ENCODE results near the gene FAM174C.
"Not testable (repeated sequence)": the region's sequence is repeated elsewhere in the genome, so short reads cannot be mapped to it uniquely, and the experiment has no call there.

Gene FAM174C

DNA sequence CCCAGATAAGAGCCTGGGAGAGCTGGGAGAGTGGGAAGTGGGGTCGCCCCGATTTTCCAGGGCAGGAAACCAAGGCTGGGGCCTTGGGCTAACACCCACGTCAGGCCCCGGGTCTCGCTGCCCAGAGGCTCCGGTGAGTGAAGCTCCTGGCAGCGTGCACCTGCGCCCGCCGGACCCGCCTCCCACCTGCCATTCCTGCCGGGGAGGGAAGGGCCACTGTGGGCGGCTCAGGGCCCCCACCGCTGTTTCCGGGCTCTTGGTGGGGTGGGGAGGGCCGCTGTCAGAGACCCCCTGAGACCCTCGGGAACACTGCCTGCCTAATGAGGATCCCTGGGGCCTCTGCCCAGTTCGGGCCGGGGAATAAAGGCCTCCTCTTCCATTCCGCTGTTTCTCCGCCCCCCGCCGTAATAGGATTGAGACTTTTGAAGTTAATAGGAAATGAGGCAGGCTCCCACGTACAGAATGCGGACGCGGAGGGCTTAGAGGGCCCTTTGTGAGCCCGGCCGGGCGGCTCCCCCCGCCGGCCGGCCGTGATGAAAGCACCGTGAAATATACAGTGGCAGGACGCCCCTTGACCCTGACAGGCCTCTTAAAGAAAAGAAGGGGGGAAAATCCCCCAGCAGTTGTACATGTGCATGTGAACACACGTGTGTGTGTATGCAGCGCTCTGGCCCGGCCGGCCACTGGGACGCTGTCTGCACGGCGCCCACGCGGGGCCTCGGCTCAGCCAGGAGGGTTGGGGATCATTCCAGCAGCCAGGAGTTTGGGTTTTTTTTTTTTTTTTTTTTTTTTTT, 43.5 kb downstream of the FAM174C start:
- DNase-seq (ENCODE audit: low read depth in 2 of 2), result no peak

DNA sequence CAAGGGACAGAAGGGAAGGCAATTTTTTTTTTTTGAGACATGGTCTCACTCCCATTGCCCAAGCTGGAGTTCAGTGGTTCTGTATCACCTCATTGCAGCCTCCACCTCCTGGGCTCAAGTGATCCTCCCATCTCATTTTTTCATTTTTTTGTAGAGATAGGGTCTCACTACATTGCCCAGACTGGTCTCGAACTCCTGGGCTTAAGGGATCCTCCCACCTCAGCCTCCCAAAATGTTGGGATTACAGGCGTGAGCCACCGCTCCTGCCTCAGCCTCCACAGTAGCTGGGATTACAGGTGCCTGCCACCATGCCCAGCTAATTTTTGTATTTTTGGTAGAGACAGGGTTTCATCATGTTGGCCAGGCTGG, 44.9 kb downstream of the FAM174C start:
- not testable (repeated sequence) for DNase-seq (ENCODE audit: low read depth in 2 of 2)

DNA sequence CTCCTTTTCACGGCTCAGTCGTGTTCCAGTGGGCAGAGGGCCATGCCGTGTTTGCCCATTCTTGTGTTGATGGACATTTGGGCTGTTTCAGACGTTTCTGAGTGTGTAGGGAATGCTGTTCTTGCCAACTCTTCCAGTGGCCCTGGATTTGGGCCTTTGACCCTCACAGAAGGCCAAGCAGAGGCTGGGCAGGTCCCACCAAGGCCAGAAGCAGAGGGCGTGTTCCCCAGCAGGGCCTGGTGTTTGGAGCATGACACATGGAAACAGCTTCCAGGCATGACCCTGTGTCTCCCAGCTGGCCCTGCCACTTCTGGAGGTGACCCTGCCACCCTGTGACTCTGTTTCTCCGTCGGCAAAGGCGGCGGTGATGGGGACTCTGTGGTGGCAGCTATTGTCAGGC, 46.2 kb downstream of the FAM174C start:
- no peak for DNase-seq (ENCODE audit: low read depth in 2 of 2)

DNA sequence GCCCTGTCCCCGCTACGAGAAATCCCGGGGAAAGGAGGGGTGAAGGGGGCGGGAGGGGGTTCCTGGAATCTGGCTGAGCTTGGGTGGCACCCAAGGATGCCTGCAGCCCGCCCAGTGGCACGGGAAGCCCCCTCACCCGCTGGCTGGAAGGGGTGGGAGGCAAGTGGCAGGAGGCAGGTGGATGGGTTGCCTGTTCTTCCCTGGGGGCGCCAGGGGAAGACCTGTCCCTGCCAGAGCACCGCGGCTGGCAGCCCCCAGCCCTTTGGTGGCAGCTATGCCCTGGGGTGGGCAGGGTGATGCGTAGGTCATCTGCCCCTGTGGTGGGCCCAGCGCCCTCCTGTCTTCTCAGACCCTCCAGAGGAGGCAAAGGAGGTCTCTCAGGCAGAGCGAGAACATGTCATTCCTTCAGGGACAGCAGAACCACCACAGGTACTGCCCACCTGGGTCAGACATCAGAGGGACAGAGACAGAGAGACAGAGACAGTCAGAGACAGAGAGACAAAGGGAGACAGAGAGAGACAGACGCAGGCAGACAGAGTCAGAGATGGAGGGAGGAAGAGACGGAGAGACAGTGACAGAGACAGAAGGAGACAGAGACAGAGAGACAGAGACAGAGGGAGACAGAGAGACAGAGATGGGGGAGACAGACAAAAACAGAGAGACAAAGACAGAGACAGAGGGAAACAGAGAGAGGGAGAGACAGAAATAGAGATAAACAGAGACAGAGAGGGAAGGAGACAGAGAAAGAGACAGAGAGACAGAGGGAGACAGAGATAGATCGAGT, 47.1 kb downstream of the FAM174C start:
- DNase-seq (ENCODE audit: low read depth in 2 of 2), result no peak

DNA sequence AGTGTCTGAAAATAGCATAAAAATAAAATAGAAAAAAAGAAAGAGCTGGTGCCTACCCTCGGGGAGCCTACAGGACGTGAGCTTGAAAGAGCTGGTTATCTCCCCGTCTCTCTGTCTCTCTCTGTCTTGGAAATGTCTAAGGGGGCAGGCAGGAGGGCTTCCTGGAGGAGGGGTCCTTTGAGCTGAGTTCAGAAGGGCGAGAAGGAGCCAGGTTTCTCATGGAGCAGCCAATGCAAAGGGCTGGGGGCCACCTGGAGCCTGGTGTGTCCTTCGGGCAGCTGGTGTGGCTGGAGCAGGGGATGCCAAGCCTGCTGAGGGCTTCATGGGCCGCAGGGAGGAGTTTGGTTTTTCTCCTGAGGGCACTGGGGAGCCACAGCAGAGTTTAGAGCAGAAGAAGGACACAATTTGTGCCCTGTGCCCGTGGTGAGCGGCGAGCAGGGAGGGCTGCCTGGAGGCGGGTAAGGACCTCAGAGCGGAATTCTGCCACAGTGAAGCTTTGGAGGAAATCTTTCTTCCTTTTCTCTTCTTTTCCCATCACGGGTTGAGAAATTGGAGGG, 49.0 kb downstream of the FAM174C start:
- no peak for DNase-seq (ENCODE audit: low read depth in 2 of 2)

DNA sequence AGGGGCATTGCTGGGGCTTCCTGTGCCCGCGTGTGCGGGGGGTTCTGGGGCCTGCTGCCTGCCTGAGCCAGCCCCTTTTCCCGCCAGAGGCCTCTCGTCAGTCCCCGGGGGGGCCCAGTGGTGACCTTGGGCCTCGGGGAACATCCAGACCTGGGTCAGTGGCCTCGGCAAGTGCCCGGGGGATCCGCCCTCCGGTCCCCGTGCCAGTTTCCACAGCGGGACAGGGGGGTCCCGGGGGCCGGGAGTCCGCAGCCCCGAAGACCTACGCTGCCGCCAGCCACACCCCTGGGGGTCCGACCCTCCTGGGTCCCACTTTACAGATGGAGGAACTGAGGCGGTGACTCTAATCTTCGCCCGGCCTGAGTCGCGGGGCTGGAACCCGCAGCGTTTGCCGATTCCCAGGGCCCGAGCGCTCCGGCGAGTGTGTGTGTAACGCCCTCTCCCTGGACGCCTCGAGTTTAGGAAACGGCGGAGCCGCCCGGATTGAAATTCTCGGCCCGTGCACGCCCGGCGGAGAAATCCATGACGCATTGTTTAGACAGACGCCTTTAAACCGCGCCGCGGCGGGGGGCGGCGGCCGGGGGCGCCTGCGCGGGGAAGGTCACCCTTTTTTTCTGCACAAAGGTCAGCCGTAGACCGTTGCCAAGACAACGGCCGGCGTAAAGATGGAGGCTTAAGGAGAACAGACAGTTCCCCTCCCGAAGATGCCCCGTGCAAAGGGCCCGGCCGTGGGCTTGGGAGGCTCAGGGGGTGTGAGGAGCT, 49.7 kb downstream of the FAM174C start:
- DNase-seq (ENCODE audit: low read depth in 2 of 2), result no peak

DNA sequence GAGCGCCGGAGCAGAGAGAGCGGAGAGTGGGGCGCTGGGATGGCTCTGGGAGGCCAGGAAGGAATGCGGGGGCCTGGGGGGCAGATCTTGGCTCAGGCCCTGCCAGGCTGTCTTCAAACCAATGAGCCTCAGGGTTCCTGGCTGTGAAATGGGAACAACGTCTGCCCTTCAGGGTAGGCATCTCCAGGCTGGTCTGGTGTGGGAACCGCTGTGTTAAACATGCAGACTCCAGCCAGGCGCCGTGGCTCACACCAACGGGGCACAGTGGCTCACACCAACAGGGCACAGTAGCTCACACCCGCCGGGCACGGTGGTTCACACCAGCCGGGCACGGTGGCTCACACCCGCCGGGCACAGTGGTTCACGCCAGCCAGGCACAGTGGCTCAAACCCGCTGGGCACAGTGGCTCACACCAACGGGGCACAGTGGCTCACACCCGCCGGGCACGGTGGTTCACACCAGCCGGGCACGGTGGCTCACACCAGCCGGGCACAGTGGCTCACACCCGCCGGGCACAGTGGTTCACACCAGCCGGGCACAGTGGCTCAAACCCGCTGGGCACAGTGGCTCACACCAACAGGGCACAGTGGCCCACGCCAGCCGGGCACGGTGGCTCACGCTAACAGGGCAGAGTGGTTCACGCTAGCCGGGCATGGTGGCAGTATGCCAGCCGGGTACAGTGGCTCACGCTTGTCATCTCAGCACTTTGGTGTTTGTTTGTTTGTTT, 50.4 kb downstream of the FAM174C start:
- DNase-seq (ENCODE audit: low read depth in 2 of 2), result no peak

DNA sequence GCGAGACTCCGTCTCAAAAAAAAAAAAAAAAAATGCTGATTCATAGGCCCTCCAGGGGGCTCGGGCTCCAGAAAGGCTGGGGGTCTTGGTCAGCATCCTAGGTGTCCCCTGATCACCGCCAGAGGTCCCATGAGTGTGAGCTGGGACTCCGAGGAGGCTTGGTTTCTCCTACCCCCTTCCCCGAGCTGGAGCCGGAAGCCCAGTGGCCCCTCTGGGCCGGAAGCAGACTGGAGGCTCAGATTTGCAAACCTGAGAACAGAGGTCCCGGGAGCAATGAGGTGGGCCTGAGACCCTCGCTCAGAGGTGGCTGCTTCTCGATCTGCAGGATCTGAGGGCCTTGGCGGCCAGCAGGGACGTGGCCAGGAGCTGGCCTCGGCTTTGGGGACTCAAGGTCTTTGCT, 51.8 kb downstream of the FAM174C start:
- DNase-seq (ENCODE audit: low read depth in 2 of 2), result no peak

Measured in stimulated activated CD8-positive, alpha-beta memory T cell treated with anti-CD3 and anti-CD28 coated beads, Interleukin-2, amount 100 ng/mL, for 1 hour (primary cell).